HepG2 (cell line): Measurements from ENCODE around the gene STC2. TPM values are rescaled to one million over a fixed set of nuclear protein-coding genes. Genes with fewer than 3 reads are reported as not detected.
A peak's percentile ranks its signal among the peaks of the same experiment; 100 is the strongest.

Experiments used
- ATAC-seq: fragments of 200-7000 bp; cut with Tn5 transposase; 3 replicates; pipeline ENCODE4 v1.9.1; 2020; ENCODE audit warnings: mild to moderate bottlenecking, moderate library complexity
- BruUV-seq: library from RNA; stranded (reverse); fragments of 400-500 nt; replicated peaks from 2 replicates; lab custom pipeline; 2021; lab: Mats Ljungman, UMichigan
- CTCF ChIA-PET: fragments of 300-600 bp; formaldehyde crosslinking; extraction: SDS; loops from one replicate; lab custom pipeline; 2021; ENCODE audit warnings: low total read pairs, inconsistent platforms, low intra/inter-chr PET ratio; lab: Yijun Ruan, JAX
- POLR2A ChIA-PET: fragments of 350-600 bp; sonication (Branson Sonifier 250); formaldehyde crosslinking; loops from one replicate; lab custom pipeline; 2020; ENCODE audit warnings: antibody characterized with exemption, inconsistent platforms; lab: Yijun Ruan, JAX
- DNase-seq: peaks from one replicate; pipeline ENCODE4 v3.0.0-alpha.2; 2015; ENCODE audit warnings: low spot score
- FAIRE-seq: peaks from 3 replicates; lab custom pipeline; 2011; peaks lifted over from hg19 to GRCh38; lab: Jason Lieb, UNC
- H2AFZ ChIP-seq: one replicate; pipeline ENCODE4 v1.6.1; 2011; ENCODE audit warnings: low read length, inconsistent platforms
- H3K27ac ChIP-seq: fragments of 300-600 bp; 3 replicates; pipeline ENCODE4 v1.8.0; 2011; ENCODE audit warnings: mixed run types, mild to moderate bottlenecking, mixed read lengths, low read length, inconsistent platforms; ENCODE audit not compliant: insufficient read depth; ENCODE audit errors: extremely low read length
- H3K27me3 ChIP-seq, 2 experiments: fragments of 200-600 bp in 1 of 2; 2 replicates in 1 of 2; 3 replicates in 1 of 2; pipeline versions ENCODE4 v1.6.0 to v1.8.0; 2011; ENCODE audit warnings: low read length in 2 of 2, mild to moderate bottlenecking in 2 of 2, moderate library complexity in 2 of 2, inconsistent platforms in 1 of 2; ENCODE audit not compliant: insufficient read depth in 2 of 2, control insufficient read depth in 1 of 2
- H3K36me3 ChIP-seq, 2 experiments: fragments of 200-600 bp in 1 of 2; replicated peaks in 1 of 2; 2 replicates in 1 of 2; 3 replicates in 1 of 2; pipeline versions ENCODE4 v1.5.1 to v1.8.0; 2011; ENCODE audit warnings: low read length in 2 of 2, inconsistent platforms in 1 of 2; ENCODE audit not compliant: insufficient read depth in 2 of 2, control insufficient read depth in 1 of 2
- H3K4me1 ChIP-seq: 2 replicates; pipeline ENCODE4 v1.5.1; 2012; ENCODE audit warnings: low read length, inconsistent platforms; ENCODE audit not compliant: insufficient read depth
- H3K4me2 ChIP-seq: 2 replicates; pipeline ENCODE4 v1.6.0; 2011; ENCODE audit warnings: low read depth, low read length, inconsistent platforms
- H3K4me3 ChIP-seq, 3 experiments: fragments of 200-600 bp in 1 of 3; sonication (generic), shearing (Covaris generic) in 1 of 3; replicated peaks in 1 of 3; 2 replicates each; pipeline ENCODE4 v1.5.1; 2011 to 2016; ENCODE audit warnings: low read length in 3 of 3, inconsistent platforms in 2 of 3, low read depth in 2 of 3, mild to moderate bottlenecking in 2 of 3, control low read depth in 1 of 3, mixed read lengths in 1 of 3; ENCODE audit not compliant: insufficient read depth in 1 of 3
- H3K79me2 ChIP-seq: one replicate; pipeline ENCODE4 v1.6.1; 2011; ENCODE audit warnings: low read length, inconsistent platforms; ENCODE audit not compliant: insufficient read depth
- H3K9ac ChIP-seq: 2 replicates; pipeline ENCODE4 v1.6.0; 2011; ENCODE audit warnings: mild to moderate bottlenecking, low read depth, low read length, inconsistent platforms; ENCODE audit not compliant: insufficient read depth
- H3K9me3 ChIP-seq: 2 replicates; pipeline ENCODE4 v1.5.1; 2012; ENCODE audit warnings: mild to moderate bottlenecking, low read length
- H4K20me1 ChIP-seq: 2 replicates; pipeline ENCODE4 v1.6.0; 2011; ENCODE audit warnings: inconsistent platforms, mild to moderate bottlenecking, low read length, moderate library complexity; ENCODE audit not compliant: insufficient read depth
- KDM4B ChIP-seq: sonication (generic); formaldehyde crosslinking; IDR thresholded peaks from 2 replicates; pipeline ENCODE4 v1.4.0; 2020; ENCODE audit warnings: missing genetic modification reagents
- RBFOX2 ChIP-seq: fragments of 200-400 bp; formaldehyde crosslinking; IDR thresholded peaks from 2 replicates; pipeline ENCODE4 v1.6.1; 2017; ENCODE audit warnings: low read depth, mild to moderate bottlenecking, low read length
- WGBS: methylation state at CpG from one replicate; pipeline ENCODE4 v1.1.6; 2017; ENCODE audit warnings: low lambda C conversion rate; 5-methylcytosine and 5-hydroxymethylcytosine counted together
- in situ Hi-C: cut with HindIII; loops from 2 replicates; pipeline ENCODE4 v1.10.0; 2017; ENCODE audit warnings: low pct_unique_long_range_greater_than_20kb; ENCODE audit not compliant: extremely low pct_ligation_motif_present
- intact Hi-C: fragments of 100-400 bp; cut with micrococcal nuclease; formaldehyde crosslinking; loops from one replicate; pipeline ENCODE4 v1.10.0; 2022; ENCODE audit not compliant: unreplicated experiment
- polyA plus RNA-seq, 8 experiments: library from polyadenylated mRNA; depleted of rRNA in 3 of 8; stranded (reverse) in 7 of 8; unstranded in 1 of 8; fragments of >200 nt; fragmentation: Illumina TruSeq in 4 of 8; extraction: Trizol in 4 of 8; gene quantifications; 2 replicates each; pipeline versions ENCODE4 v1.2.1 to v1.2.3, GENCODE V29; 2011 to 2016; ENCODE audit warnings: low read depth in 4 of 8, missing spikeins in 1 of 8, mixed read lengths in 1 of 8; ENCODE audit not compliant: insufficient read depth in 1 of 8
- total RNA-seq, 5 experiments: library from RNA; depleted of rRNA; stranded (reverse); fragments of >200 nt; fragmentation: Illumina TruSeq; extraction: Trizol; gene quantifications; 2 replicates each; pipeline ENCODE4 v1.2.3, GENCODE V29; 2016; ENCODE audit warnings: low read depth in 1 of 5
- TF ChIP-seq, protein P1 (sequence below): sonication (generic); formaldehyde crosslinking; IDR thresholded peaks from 2 replicates; pipeline ENCODE4 v1.4.0; 2020; ENCODE audit warnings: missing genetic modification reagents
- TF ChIP-seq, protein P2 (sequence below): sonication (generic); formaldehyde crosslinking; IDR thresholded peaks from 2 replicates; pipeline ENCODE4 v1.5.0; 2020; ENCODE audit warnings: mild to moderate bottlenecking, missing genetic modification reagents, borderline replicate concordance
- TF ChIP-seq, protein P3 (sequence below): sonication (generic); formaldehyde crosslinking; IDR thresholded peaks from 2 replicates; pipeline ENCODE4 v1.5.1; 2020; ENCODE audit warnings: mild to moderate bottlenecking, missing genetic modification reagents, moderate library complexity

Gene STC2
- total and polyA plus RNA-seq, 2 of the 13 experiments (the other 11 are each of a cell fraction or from before 2014, with no cell fraction given) = 27.1 to 69.2 TPM

DNA sequence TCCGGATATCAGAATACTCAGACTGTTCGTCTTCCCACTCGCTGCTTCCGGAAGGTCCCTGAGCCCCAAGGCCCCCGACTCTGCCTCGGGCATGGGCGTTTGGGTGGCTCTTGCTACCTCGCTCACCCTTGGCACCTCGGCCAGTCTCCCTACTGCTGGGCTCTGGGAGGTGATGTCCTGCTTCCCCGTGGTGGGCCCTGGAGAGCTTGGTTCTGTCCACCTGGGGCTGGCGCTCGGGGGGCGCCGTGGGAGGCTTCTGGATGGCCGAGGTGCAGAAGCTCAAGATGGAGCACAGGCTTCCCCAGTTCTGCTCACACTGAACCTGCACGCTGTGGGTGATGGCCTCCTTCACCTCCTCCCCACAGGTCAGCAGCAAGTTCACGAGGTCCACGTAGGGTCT is 10.4 kb downstream of the STC2 start:
- no peak for FAIRE-seq
- in situ Hi-C loops = no loop called here
- no TSS peak for BruUV-seq
- intact Hi-C loops = no loop called here
- Histone ChIP-seq H2AFZ (no peak overlapping the region), H3K79me2 (peaks cover 5% of the 10 kb centered on the region), H3K9me3 (no peaks in the 10 kb centered on the region), H4K20me1 (peaks cover 18% of the 10 kb centered on the region), H3K4me1 (peaks cover 49% of the 10 kb centered on the region), H3K9ac (no peak overlapping the region), H3K4me3 (no peak overlapping the region), H3K36me3 (peaks cover 40 to 67% of the 10 kb centered on the region in 2 experiments), H3K27ac (no peak overlapping the region), H3K27me3 (no peaks in the 10 kb centered on the region), H3K4me2 (no peak overlapping the region)
- ChIA-PET POLR2A (interaction anchor here (1.4 to 6.6 kb wide), 3 partner anchors 11 to 21 kb away, joined by 4 to 86 read pairs (median 5); partner anchors contain the start of gene STC2), CTCF (no interaction called here)
- TF ChIP-seq, protein P1, sequence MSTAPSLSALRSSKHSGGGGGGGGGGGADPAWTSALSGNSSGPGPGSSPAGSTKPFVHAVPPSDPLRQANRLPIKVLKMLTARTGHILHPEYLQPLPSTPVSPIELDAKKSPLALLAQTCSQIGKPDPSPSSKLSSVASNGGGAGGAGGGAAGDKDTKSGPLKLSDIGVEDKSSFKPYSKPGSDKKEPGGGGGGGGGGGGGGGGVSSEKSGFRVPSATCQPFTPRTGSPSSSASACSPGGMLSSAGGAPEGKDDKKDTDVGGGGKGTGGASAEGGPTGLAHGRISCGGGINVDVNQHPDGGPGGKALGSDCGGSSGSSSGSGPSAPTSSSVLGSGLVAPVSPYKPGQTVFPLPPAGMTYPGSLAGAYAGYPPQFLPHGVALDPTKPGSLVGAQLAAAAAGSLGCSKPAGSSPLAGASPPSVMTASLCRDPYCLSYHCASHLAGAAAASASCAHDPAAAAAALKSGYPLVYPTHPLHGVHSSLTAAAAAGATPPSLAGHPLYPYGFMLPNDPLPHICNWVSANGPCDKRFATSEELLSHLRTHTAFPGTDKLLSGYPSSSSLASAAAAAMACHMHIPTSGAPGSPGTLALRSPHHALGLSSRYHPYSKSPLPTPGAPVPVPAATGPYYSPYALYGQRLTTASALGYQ = no peak
- TF ChIP-seq, protein P2, sequence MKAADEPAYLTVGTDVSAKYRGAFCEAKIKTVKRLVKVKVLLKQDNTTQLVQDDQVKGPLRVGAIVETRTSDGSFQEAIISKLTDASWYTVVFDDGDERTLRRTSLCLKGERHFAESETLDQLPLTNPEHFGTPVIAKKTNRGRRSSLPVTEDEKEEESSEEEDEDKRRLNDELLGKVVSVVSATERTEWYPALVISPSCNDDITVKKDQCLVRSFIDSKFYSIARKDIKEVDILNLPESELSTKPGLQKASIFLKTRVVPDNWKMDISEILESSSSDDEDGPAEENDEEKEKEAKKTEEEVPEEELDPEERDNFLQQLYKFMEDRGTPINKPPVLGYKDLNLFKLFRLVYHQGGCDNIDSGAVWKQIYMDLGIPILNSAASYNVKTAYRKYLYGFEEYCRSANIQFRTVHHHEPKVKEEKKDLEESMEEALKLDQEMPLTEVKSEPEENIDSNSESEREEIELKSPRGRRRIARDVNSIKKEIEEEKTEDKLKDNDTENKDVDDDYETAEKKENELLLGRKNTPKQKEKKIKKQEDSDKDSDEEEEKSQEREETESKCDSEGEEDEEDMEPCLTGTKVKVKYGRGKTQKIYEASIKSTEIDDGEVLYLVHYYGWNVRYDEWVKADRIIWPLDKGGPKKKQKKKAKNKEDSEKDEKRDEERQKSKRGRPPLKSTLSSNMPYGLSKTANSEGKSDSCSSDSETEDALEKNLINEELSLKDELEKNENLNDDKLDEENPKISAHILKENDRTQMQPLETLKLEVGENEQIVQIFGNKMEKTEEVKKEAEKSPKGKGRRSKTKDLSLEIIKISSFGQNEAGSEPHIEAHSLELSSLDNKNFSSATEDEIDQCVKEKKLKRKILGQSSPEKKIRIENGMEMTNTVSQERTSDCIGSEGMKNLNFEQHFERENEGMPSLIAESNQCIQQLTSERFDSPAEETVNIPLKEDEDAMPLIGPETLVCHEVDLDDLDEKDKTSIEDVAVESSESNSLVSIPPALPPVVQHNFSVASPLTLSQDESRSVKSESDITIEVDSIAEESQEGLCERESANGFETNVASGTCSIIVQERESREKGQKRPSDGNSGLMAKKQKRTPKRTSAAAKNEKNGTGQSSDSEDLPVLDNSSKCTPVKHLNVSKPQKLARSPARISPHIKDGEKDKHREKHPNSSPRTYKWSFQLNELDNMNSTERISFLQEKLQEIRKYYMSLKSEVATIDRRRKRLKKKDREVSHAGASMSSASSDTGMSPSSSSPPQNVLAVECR = peak; percentile 34; the same call in 1 of the 2 replicates
- TF ChIP-seq, protein P3, sequence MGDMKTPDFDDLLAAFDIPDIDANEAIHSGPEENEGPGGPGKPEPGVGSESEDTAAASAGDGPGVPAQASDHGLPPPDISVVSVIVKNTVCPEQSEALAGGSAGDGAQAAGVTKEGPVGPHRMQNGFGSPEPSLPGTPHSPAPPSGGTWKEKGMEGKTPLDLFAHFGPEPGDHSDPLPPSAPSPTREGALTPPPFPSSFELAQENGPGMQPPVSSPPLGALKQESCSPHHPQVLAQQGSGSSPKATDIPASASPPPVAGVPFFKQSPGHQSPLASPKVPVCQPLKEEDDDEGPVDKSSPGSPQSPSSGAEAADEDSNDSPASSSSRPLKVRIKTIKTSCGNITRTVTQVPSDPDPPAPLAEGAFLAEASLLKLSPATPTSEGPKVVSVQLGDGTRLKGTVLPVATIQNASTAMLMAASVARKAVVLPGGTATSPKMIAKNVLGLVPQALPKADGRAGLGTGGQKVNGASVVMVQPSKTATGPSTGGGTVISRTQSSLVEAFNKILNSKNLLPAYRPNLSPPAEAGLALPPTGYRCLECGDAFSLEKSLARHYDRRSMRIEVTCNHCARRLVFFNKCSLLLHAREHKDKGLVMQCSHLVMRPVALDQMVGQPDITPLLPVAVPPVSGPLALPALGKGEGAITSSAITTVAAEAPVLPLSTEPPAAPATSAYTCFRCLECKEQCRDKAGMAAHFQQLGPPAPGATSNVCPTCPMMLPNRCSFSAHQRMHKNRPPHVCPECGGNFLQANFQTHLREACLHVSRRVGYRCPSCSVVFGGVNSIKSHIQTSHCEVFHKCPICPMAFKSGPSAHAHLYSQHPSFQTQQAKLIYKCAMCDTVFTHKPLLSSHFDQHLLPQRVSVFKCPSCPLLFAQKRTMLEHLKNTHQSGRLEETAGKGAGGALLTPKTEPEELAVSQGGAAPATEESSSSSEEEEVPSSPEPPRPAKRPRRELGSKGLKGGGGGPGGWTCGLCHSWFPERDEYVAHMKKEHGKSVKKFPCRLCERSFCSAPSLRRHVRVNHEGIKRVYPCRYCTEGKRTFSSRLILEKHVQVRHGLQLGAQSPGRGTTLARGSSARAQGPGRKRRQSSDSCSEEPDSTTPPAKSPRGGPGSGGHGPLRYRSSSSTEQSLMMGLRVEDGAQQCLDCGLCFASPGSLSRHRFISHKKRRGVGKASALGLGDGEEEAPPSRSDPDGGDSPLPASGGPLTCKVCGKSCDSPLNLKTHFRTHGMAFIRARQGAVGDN = 0 out of 2 replicates have a peak, but pooled peaks have one; percentile 17
- TF ChIP-seq KDM4B (CRISPR knock-in tag) (no peak), RBFOX2 (0 out of 2 replicates have a peak, but pooled peaks have one; percentile 0)
- no peak for ATAC-seq
- WGBS = 97% methylated on average over 18 of the region's 18 CpGs
- no peak for DNase-seq
